ENCODE measurements around the gene CAST. TPM values are rescaled to one million over a fixed set of nuclear protein-coding genes. Genes with fewer than 3 reads are reported as not detected.

The CAST gene
- total and polyA plus RNA-seq, 2 donors from 2014 or later = 83.2 to 282 TPM

- TF ChIP-seq, protein P1, sequence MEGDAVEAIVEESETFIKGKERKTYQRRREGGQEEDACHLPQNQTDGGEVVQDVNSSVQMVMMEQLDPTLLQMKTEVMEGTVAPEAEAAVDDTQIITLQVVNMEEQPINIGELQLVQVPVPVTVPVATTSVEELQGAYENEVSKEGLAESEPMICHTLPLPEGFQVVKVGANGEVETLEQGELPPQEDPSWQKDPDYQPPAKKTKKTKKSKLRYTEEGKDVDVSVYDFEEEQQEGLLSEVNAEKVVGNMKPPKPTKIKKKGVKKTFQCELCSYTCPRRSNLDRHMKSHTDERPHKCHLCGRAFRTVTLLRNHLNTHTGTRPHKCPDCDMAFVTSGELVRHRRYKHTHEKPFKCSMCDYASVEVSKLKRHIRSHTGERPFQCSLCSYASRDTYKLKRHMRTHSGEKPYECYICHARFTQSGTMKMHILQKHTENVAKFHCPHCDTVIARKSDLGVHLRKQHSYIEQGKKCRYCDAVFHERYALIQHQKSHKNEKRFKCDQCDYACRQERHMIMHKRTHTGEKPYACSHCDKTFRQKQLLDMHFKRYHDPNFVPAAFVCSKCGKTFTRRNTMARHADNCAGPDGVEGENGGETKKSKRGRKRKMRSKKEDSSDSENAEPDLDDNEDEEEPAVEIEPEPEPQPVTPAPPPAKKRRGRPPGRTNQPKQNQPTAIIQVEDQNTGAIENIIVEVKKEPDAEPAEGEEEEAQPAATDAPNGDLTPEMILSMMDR (IDR thresholded peaks at IDR 0.05; ENCODE audit: borderline replicate concordance, extremely low read depth, insufficient read depth) = no peak
- intact Hi-C loops (cut with DNase I) = no loop called here
- Histone ChIP-seq H3K27me3 (ENCODE audit: control insufficient read depth, insufficient read depth, low read length) (no peaks in the 10 kb centered on the region), H3K9me3 (ENCODE audit: control insufficient read depth in 2 of 3, insufficient read depth in 1 of 3, low read length in 3 of 3) (no peaks in the 10 kb centered on the region), H3K4me1 (ENCODE audit: control insufficient read depth in 2 of 3, insufficient read depth in 2 of 3, low read depth in 1 of 3, low read length in 3 of 3) (peaks cover 0 to 2% (median 0%) of the 10 kb centered on the region in 3 donors), H3K9ac (ENCODE audit: low read length in 3 of 3) (no peak overlapping the region), H3K4me3 (ENCODE audit: low read length in 3 of 3) (no peak overlapping the region), H3K36me3 (ENCODE audit: control insufficient read depth in 2 of 3, insufficient read depth in 3 of 3, low read length in 3 of 3) (no peaks in the 10 kb centered on the region), H3K27ac (ENCODE audit: low read depth in 2 of 2, low read length in 2 of 2) (no peak overlapping the region)
- FAIRE-seq (no peak), DNase-seq (no peak)
Observed at GRCh38 chr5:96655506-96655905, 6.7 kb upstream of the CAST start.

DNA sequence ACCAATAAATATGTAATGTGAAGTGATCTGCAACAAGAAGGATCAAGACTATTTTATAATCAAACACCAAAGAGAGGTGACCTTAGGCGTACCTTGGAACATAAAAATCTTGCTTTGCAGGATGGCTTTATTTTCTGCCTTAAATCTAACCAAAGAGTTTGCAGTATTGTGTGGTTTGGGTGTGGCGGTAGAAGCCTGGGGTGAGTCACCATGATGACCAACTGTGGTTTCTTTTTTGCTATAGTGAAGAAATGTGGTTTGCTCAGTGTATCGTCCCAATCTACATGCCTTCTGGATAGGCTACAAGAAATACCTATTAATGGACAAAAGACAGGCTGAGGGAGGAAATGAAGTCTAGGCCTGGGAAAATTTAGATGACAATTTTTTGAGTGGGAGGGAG is 5.1 kb upstream of the CAST start:
- H3K9me3 ChIP-seq (ENCODE audit: control insufficient read depth in 2 of 3, insufficient read depth in 1 of 3, low read length in 3 of 3) = no peaks in the 10 kb centered on the region
- DNase-seq (no peak), FAIRE-seq (no peak)
- no peak overlapping the region for H3K9ac ChIP-seq (ENCODE audit: low read length in 3 of 3)
- no peak overlapping the region for H3K4me3 ChIP-seq (ENCODE audit: low read length in 3 of 3)
- no peaks in the 10 kb centered on the region for H3K36me3 ChIP-seq (ENCODE audit: control insufficient read depth in 2 of 3, insufficient read depth in 3 of 3, low read length in 3 of 3)
- TF ChIP-seq, protein P1 (IDR thresholded peaks at IDR 0.05; ENCODE audit: borderline replicate concordance, extremely low read depth, insufficient read depth) = no peak
- intact Hi-C loops (cut with DNase I) = no loop called here
- H3K27me3 ChIP-seq (ENCODE audit: control insufficient read depth, insufficient read depth, low read length) = no peaks in the 10 kb centered on the region
- peaks cover 0 to 2% (median 0%) of the 10 kb centered on the region in 3 donors for H3K4me1 ChIP-seq (ENCODE audit: control insufficient read depth in 2 of 3, insufficient read depth in 2 of 3, low read depth in 1 of 3, low read length in 3 of 3)
- H3K27ac ChIP-seq (ENCODE audit: low read depth in 2 of 2, low read length in 2 of 2) = no peak overlapping the region

- Histone ChIP-seq H3K9me3 (ENCODE audit: control insufficient read depth in 2 of 3, insufficient read depth in 1 of 3, low read length in 3 of 3) (no peaks in the 10 kb centered on the region), H3K4me1 (ENCODE audit: control insufficient read depth in 2 of 3, insufficient read depth in 2 of 3, low read depth in 1 of 3, low read length in 3 of 3) (peaks cover 0 to 2% (median under 1%) of the 10 kb centered on the region in 3 donors), H3K9ac (ENCODE audit: low read length in 3 of 3) (no peak overlapping the region), H3K27ac (ENCODE audit: low read depth in 2 of 2, low read length in 2 of 2) (no peak overlapping the region), H3K4me3 (ENCODE audit: low read length in 3 of 3) (no peak overlapping the region), H3K27me3 (ENCODE audit: control insufficient read depth, insufficient read depth, low read length) (no peaks in the 10 kb centered on the region), H3K36me3 (ENCODE audit: control insufficient read depth in 2 of 3, insufficient read depth in 3 of 3, low read length in 3 of 3) (no peaks in the 10 kb centered on the region)
- no peak for FAIRE-seq
- TF ChIP-seq, protein P1 (IDR thresholded peaks at IDR 0.05; ENCODE audit: borderline replicate concordance, extremely low read depth, insufficient read depth) = no peak
- peak in 1 of 5 donors; percentile 25 for DNase-seq
- intact Hi-C loops (cut with DNase I) = no loop called here
Observed at GRCh38 chr5:96658272-96658671, 3.9 kb upstream of the CAST start.

- Histone ChIP-seq H3K9me3 (ENCODE audit: control insufficient read depth in 2 of 3, insufficient read depth in 1 of 3, low read length in 3 of 3) (no peaks in the 10 kb centered on the region), H3K9ac (ENCODE audit: low read length in 3 of 3) (no peak overlapping the region), H3K36me3 (ENCODE audit: control insufficient read depth in 2 of 3, insufficient read depth in 3 of 3, low read length in 3 of 3) (no peaks in the 10 kb centered on the region), H3K27me3 (ENCODE audit: control insufficient read depth, insufficient read depth, low read length) (no peaks in the 10 kb centered on the region), H3K4me1 (ENCODE audit: control insufficient read depth in 2 of 3, insufficient read depth in 2 of 3, low read depth in 1 of 3, low read length in 3 of 3) (peaks cover 0 to 4% (median 4%) of the 10 kb centered on the region in 3 donors), H3K4me3 (ENCODE audit: low read length in 3 of 3) (no peak overlapping the region), H3K27ac (ENCODE audit: low read depth in 2 of 2, low read length in 2 of 2) (no peak overlapping the region)
- DNase-seq (no peak), FAIRE-seq (no peak)
- intact Hi-C loops (cut with DNase I) = no loop called here
- TF ChIP-seq, protein P1 (IDR thresholded peaks at IDR 0.05; ENCODE audit: borderline replicate concordance, extremely low read depth, insufficient read depth) = no peak
Observed at GRCh38 chr5:96659170-96659569, 3.0 kb upstream of the CAST start.
